HG03571 (cell line): ENCODE data around the gene ANG.

Experiments
- ATAC-seq: cut with Tn5 transposase; IDR thresholded peaks from one replicate; pipeline ENCODE4 v1.9.1; 2021; ENCODE audit not compliant: unreplicated experiment

ANG gene

DNA sequence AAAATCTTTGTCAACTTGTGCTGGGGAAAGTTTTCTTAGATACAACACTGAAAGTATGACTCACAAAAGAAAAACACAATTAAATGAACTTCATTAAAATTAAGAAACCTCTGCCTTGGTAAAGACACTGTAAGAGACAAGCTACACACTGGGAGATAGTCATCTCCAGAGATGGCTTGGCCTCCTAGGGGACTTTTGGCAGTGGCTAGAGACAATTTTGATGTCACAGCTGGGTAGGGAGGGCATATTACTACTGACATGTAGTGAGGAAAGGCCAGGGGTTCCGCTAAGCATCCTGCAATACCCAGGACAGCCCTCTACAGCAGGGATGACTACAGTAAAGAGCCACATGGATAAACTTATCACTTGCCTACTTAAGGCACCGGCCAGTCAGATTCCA is 12.9 kb upstream of the ANG start:
- ATAC-seq = no peak

DNA sequence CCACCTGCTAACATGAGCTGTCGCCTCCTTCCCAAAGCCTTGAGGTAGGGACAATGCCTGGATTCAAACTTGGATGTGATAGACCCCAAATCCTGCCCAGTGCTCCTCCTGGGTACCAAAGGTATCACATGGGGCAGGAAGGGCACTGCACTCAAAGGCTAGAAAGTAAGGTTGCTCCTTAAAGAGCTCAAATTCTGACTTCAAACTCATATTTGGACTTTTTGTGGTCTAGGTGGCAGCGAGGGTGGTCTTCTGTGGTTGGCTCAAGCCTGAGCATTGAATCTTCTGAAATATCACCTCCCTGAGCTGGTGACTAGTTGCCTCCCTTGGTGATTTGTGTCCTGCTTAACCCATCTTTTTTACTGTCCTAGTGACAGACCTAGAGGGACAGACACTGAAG is 12.5 kb upstream of the ANG start:
- no peak for ATAC-seq

DNA sequence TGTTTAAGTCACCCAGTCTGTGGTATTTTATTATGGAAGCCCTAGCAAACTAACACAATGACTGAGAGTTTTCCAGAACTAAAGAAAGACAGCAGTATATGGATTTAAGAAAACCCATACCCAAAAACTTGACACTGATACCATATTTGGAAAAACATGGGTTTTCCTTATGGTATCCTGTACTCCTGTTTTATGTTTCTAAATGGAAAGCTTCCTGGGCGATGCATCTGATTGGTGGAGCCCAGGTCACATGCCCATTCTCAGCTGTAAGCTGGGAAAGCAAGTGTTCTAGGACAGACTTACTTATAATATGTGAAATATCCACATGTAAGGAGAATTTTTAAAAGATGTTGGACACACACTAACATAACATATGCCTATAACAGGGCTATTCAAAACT is 8.7 kb upstream of the ANG start:
- ATAC-seq = no peak

DNA sequence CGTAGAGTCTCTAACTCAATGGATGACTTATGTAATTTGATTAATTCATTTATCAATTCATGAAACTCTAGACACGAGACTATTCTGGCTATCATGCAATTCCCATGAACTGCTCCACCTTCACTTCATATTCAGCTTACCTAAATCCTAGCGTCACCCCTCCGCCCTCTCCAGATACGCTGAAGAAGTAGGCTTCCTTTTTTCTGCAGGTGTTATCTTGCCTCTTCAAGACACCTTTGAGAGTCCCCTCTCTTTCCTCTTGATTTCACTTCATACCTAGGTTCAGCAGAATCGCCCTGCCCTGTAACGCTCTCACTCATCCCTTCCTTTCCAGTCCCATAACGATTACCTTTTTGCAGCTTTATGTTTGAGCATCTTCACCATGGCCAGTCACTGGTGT is 8.2 kb upstream of the ANG start:
- no peak for ATAC-seq

DNA sequence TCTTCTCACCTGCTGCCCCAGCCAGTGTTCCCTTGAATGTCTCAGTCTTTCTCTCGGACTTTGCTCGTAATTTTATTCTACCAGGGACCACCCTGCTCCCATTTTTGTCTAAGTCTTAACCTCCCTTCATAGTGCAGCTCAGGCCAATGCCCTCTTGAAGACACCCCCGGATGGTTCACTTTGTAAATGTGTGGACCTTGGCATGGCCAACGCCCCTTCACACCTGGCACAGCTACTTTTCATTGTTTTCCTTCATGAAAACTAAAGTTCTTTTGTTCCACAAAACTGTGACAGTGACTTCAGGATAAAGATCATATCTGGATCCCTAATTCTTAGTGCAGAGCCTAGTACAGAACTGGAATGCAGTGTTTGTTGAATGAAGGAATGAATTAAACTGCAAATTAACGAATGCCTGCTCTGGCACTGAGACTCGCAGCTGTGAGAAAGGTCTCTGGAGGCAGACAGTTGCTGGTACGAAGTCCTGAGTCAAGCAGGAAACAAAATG is 7.7 kb upstream of the ANG start:
- no peak for ATAC-seq

DNA sequence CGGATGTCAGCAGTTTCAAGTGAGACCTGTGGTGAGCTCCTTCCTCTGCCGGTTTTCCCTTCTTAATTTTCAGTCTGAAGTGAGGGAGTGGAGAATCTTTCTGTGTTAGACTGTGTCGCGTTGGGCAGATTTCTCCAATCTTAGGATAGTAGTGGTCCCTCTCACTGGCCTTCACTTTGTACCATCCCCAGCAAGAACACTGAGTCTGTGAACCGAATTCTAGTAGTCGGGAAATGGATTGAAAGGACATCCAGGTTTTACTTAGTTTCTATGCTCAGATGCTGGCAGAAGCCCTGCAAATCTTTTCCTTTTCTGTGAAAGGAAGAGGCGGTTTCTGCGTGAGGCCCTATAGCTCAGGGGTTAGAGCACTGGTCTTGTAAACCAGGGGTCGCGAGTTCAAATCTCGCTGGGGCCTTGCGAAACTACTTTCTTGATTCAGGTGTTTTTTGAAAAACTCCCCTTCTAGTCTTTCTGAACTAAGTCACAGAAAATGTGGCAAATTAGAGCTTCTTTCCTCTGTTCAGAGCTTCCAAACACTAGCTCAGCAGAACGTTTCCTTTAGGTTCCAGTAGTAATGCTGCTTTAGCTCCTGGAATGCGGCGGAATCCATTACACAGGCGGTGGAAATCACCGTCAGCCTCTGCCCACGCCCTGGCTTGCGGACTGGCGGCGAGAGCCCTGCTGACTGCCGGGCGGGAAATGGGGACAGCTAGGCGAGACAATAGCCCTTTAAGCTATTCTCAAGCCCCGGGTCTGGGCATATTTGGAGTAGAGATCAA is 7.0 kb upstream of the ANG start:
- ATAC-seq = peak; percentile 28

DNA sequence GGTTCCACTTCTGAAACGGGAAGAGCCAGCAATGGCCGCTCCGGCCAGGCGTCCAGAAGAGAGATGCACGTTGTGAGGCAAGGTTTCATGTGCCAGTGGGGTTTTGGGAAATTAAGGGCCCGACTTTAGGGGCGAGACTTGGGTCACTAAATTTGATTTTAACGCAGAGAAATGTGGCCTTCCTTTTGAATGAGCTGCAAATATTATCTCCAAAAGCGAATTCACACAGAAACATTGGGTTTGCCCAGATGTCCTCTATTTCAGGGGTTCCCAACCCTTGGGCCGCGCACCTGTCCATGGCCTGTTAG is 6.5 kb upstream of the ANG start:
- ATAC-seq = no peak

DNA sequence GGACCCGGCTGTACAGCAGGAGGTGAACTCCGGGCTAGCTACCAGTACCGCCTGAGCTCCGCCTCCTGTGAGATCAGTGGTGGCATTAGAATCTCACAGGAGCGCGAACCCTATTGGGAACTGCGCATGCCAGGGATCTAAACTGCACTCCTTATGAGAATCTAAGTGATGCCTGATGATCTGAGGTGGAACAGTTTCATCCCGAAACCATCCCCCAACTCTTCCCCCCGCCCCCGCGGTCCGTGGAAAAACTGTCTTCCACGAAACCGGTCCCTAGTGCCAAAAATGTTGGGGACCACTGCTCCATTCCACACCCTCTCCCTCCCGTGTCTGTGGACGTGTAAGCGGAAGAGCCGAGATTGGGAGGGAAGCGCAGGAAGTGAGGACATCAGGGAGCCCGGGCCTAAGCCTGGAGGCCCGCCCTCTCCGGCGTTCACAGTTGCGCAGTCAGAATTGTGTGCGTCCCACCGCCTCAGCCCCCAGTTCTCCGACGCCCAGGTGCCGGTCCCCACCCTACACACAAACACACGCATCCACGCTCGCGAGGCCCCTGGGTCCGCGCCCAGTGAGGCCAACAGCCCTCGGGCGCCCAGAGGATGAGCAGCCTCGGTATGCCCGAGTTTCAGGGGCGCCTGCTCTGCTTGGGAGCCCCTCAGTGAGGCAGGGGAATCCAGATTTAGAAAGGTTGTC is 6.0 kb upstream of the ANG start:
- ATAC-seq = peak; percentile 38

DNA sequence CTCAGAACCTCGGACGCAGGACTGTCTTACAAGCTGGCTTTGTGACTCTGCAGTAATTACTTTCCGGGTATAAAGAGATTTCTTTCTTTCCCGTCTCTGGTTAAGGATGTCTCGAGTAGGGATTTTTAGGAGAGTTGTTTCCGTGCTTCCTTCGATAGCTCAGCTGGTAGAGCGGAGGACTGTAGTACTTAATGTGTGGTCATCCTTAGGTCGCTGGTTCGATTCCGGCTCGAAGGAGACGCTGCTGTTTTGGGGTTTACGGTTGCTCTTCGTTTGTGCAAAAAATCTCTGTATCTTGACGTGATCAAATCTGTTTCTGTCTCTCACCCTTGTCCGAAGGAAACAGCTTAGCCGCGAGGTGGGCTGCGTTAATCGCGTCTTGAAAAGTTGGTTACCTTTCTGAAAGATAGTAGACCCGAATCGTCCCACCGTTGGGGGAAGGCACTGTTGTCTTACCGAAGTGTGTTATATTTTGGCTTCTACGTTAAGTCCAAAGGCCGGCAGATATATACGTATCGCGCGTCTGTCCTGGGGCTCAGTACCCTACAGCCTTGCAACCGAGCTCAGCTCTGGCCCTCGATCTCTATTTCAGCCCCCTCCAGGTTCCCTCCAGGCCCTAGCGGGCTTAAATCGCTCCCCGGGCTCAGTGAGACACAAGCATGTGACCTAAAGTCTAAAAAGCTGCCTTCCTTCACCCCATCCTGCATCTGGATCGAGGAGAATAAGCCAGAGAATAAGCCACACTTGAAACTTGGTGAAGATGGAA is 5.3 kb upstream of the ANG start:
- peak; percentile 21 for ATAC-seq

DNA sequence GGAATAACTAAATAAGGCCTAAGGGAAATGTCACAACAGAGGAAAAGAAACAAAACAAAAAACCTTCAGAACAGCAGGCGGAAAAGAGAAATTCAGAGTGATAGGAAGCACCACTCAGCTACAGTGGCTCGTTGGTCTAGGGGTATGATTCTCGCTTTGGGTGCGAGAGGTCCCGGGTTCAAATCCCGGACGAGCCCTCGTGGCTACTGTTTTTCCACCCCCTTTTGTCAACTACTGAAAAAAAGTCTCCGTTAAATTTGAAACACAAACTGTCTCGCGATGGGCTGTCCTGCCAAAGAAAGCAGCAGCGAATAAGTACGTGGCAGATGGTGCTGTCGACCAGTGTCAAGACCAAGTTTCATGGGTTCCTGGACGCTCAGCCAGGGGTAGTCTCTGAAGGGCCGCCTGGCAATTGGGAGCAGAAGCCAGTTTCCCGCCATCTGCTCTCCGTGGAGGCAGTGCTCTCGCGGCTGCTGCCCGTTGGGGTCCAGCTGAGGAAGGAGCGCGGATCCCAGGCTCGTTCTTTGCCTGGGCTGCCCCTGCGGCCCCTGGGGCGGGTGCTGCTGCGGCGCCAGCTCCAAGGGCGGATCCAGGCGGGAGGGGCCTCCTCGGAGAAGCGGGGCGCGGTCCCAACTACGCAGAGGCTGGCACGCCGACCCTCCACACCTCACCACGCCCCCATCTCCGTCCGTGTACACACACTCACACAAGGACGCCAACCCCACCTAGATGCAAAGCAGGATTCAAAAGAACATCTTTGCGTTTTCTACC is 4.5 kb upstream of the ANG start, which contains the start of gene RNASE4:
TSS of gene RNASE4 (plus strand) at position 670 of the 771 bp plus-strand sequence. CDS start 14,812 bp downstream, outside the sequence.
- ATAC-seq = no peak

DNA sequence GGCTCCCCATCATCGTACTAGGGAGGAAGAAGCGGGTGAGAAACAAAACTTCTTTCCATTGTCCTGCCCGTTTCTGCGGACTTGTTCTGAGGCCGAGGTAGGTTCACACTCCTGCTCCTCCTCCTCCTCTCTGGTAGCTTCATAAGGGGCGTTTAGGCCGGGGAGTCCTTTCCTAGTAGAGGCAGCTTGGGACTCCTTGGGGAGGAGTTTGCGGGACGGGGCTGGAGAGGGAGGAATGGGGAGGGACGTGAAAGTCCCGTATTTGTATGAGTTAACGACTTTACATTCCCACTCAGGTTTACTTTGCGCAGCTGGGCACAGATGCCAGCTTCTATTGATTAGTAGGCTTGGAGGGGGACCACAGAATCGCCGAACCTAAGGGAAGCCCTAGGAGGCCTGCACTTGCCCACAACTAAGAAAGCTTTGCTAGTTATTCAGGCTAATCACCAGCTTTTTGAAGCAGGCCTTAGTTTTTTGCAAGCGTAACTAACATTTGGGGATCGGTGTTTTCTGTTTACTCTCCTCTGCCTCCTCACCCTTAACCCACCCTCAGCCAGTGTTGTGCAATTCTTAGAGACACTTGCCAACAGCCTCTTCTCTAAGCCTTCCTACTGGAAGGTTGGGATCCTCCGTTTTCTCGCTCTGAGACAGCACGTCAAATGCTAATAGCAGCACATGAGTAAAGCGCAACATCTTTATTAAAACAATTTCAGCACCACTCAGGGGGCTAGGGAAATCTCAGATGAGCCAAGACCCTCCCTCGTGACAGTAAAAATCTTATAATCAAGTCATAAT is 3.7 kb upstream of the ANG start:
- no peak for ATAC-seq

DNA sequence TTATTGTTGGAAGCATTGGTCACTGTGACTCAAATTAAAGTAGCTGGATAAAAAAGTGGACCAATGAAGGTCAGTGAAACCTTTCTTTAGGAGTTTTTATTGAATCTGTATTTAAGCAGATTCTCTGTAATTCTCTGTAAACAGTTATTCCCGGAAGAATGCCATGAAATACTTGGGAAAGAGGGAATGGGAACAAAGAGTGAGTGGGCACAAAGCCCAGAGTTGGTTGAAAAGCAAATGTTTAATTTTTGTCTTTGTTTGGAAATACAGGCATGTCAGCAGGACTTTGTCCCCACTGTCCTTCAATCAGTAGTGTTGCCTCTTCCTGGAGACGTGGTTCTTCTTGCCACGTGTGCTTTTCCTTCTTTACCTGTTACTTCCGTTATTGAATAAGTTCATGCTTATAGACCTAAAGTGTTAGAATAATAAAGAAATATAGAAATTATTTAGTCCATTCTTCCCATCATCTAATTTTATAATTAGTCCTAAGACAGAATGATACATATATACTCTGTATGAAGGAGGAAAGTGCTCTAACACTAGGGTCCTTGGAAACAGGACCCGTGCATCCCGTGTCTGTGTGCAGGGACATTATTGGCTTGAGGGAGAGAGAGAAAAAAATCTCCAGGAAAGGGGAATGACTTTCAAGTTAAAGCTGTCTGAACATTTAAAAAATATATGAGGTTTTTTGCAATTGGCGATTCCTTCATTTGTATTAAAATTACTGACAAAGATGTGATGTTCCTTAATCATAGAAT is 2.0 kb upstream of the ANG start:
- no peak for ATAC-seq

DNA sequence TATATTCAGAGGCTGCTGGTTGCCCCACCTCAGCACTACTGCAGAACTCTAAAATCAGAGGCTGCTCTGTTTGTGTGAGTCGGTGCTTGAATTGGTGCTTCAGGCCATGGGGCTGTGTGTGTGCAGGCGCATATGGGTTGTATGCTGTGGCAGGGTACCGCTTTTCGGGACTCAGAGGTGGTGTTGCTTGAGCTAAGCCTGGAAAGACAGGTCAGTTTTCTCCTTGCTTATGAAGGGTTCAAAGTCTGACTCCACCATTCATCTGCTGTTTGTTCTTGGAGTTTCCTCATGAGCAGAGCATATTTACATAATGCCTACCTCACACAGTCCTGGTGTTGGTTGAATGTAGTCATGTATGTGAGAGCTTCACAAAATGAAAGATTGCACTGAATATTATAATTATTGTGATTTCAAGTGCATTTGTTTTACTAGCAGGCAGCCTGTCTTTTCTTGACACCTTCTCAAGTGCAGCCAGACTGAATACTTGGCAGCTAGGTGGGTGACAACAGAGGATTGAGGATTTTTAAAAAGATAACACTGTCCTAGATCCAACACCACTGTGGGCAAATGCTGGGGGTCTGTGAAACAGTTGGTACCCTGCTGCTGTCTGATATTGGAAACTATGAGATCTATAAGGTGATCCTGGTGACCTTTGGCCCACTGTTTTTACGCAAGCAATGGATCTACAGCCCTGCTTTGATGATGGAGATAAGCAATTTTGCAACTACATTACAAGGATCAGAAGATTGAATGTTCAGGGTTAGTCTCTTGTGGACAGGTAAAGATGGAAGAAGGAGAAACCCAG is 1.0 kb upstream of the ANG start:
- ATAC-seq = no peak

DNA sequence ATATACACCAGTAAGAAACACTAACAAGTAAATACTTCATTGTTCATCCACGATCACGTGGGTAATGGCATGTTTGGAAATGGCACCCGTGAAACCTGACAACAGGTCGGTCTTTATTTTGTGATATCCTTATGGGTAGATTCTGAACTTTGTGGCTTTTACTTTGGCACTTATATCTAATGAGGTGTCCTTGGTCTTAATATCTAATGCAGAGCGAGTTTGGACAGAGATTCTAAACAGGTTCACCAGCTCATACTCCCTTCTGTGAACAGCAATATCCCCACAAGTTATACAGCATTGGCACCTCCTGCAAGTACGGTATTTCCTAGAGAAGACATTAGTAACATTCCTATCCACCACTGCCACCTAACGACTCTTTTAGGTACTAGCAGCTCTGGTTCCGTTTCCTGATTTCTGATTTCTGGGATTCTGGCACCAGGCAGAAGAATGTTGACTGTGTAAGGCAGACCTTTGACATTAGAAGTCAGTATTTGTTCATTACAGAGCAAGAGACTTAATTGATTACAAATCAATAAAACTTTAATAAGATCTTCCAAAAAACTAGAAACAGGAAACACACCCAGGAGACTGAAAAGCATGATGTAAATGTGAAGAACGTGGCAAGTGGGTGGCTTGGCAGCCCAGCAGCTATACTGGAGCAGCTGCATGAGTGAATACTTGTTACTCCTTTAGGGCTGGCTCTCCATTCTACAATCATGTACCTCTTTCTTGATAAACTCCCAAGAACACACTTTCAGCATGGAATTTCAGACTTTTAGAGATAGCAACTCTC is 2.5 kb downstream of the ANG start:
- no peak for ATAC-seq

DNA sequence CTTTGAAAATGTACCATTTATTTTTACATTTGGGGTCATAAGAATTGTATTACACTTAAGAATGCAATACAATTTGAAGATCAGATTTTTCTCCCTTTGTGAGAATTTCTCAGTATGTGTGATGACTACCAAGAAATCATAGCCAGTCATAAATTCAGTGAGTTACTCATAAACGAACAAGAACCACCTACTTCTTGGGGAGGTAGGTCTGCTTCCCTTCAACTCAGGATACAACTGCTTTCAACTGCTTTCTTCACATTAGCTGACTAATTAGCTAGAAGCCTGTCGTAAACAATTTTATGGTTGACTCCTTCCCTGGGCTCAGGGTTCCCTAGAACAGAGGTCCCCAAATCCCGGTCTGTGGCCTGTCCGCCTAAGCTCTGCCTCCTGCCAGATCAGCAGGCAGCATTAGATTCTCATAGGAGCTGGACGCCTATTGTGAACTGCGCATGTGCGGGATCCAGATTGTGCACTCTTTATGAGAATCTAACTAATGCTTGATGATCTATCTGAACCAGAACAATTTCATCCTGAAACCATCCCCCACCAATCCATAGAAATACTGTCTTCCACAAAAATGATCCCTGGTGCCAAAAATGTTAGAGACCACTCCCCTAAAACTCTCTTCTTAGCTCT is 3.7 kb downstream of the ANG start:
- ATAC-seq = no peak

DNA sequence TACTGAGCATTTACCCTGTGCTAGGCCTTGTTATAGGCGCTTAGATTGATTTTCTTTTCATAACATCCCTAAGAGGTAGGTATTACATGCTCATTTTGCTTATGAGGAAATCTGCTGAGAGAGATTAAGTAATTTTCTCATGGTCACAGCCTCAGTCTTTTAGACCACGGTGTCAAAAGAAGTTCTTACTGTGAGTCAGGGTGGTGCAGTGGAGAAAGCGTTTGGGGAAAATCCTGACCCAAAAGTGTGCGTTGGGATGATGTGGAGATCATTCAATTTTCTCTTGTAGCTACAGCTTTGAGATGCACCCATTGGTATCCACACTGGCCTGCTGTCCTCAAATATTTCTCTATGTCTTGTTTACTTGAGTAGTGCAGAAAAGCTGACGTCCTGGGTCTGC is 8.2 kb downstream of the ANG start:
- no peak for ATAC-seq

DNA sequence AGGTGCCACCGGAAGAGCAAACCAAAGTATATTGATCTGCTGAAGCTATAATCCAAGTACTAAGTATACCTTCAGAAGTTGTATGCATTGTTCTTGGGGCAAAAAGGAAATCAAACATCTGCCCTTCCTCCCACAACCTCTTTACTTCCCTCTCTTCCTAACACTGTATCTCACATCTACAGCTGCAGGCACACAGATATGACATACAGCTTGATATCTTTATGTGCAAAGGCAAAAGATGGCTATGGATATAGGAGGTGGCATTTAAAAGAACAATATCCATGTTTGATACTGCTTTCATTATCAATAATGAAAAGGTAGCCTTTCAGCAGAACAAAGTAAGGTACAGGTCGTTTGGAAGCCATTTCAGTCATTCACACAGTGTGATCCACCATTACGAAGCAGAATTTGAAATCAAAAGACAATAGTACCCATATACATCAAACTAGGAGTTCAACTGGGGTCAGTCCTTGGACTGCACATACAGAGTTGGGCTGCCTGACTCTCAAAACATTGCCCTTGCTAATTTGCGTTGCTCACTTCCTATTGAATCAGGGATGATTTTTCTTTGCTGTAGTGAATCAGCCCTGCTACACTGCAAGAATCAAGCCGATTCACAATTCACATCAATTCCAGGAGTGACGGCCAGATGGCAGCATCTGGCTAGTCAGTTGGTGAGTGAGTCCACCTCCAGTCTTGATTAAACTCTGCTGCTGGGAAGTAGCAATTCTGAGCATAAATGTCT is 8.9 kb downstream of the ANG start:
- no peak for ATAC-seq
